ENCODE results near the gene SEZ6.

DNA sequence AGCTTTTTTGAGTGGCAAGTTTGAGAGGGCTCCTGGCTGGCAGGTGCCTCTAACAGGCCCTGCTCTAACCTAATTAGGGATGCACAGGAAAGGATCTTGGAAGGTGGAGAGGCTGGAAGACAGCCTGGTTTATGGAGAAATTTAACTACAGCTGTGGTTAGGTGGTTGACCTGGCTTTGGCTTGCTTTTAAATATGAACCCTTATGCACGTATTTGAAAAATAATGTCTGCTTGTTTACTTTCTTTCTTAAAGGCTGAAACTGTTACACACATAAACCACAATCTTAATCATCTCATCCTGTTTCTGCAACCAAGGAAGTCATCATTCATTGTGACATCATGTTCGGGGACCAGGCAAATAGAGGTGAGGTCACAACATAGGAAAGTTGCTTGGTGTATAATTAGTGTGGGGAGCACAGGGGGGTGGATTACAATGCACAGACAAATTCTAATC lies 79.9 kb downstream of the SEZ6 start:
- TF ChIP-seq, protein P1, sequence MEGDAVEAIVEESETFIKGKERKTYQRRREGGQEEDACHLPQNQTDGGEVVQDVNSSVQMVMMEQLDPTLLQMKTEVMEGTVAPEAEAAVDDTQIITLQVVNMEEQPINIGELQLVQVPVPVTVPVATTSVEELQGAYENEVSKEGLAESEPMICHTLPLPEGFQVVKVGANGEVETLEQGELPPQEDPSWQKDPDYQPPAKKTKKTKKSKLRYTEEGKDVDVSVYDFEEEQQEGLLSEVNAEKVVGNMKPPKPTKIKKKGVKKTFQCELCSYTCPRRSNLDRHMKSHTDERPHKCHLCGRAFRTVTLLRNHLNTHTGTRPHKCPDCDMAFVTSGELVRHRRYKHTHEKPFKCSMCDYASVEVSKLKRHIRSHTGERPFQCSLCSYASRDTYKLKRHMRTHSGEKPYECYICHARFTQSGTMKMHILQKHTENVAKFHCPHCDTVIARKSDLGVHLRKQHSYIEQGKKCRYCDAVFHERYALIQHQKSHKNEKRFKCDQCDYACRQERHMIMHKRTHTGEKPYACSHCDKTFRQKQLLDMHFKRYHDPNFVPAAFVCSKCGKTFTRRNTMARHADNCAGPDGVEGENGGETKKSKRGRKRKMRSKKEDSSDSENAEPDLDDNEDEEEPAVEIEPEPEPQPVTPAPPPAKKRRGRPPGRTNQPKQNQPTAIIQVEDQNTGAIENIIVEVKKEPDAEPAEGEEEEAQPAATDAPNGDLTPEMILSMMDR (IDR thresholded peaks at IDR 0.05): no peak
- TF ChIP-seq TCF7L2 (IDR thresholded peaks at IDR 0.05; ENCODE audit: low read depth, low read length) (no peak), POLR2AphosphoS5 (IDR thresholded peaks at IDR 0.05; ENCODE audit: low read depth, low read length) (no peak)

All from Panc1 (cell line).